H1 (cell line): ENCODE results near the gene MIB1. TPM values are rescaled to one million over a fixed set of nuclear protein-coding genes. Genes with fewer than 3 reads are reported as not detected.

Experiments
- CTCF ChIA-PET: fragments of 300-600 bp; sonication (Branson Sonifier 250); formaldehyde crosslinking; loops from one replicate; lab custom pipeline; 2021; ENCODE audit not compliant: partially characterized antibody; lab: Charles Lee
- POLR2A ChIA-PET: fragments of 300-600 bp; sonication (Branson Sonifier 250); formaldehyde crosslinking; loops from one replicate; lab custom pipeline; 2021; ENCODE audit warnings: inconsistent platforms; ENCODE audit not compliant: partially characterized antibody; lab: Charles Lee
- DNase-seq, 2 experiments: peaks; one replicate each; pipeline versions ENCODE4 v3.0.0 to v3.0.0-alpha.2; 2010 to 2022; ENCODE audit warnings: low spot score in 2 of 2, low read depth in 1 of 2, mixed read lengths in 1 of 2
- FAIRE-seq: peaks from 2 replicates; lab custom pipeline; 2011; peaks lifted over from hg19 to GRCh38; lab: Jason Lieb, UNC
- H2AFZ ChIP-seq: 2 replicates; pipeline ENCODE4 v1.8.1; 2012; ENCODE audit warnings: low read length, inconsistent platforms
- H2AK5ac ChIP-seq: 2 replicates; pipeline ENCODE4 v1.6.1; 2013; ENCODE audit warnings: low read depth, low read length
- H2BK120ac ChIP-seq: replicated peaks from 2 replicates; pipeline ENCODE3; 2013; ENCODE audit warnings: low read depth, low read length, inconsistent platforms
- H2BK12ac ChIP-seq: 2 replicates; pipeline ENCODE4 v1.6.1; 2013; ENCODE audit warnings: low read depth, low read length
- H2BK15ac ChIP-seq: 2 replicates; pipeline ENCODE4 v1.6.1; 2013; ENCODE audit warnings: low read length
- H2BK20ac ChIP-seq: 2 replicates; pipeline ENCODE4 v1.6.1; 2013; ENCODE audit warnings: low read length
- H2BK5ac ChIP-seq: 2 replicates; pipeline ENCODE4 v1.6.1; 2013; ENCODE audit warnings: low read depth, low read length
- H3K14ac ChIP-seq: 2 replicates; pipeline ENCODE4 v1.6.1; 2013; ENCODE audit warnings: inconsistent platforms; ENCODE audit not compliant: insufficient read length
- H3K18ac ChIP-seq: 2 replicates; pipeline ENCODE4 v1.6.1; 2013; ENCODE audit warnings: low read length; ENCODE audit errors: extremely low read depth
- H3K23ac ChIP-seq: 2 replicates; pipeline ENCODE4 v1.6.1; 2013; ENCODE audit warnings: inconsistent platforms; ENCODE audit not compliant: insufficient read length
- H3K23me2 ChIP-seq: 2 replicates; pipeline ENCODE4 v1.6.1; 2013; ENCODE audit warnings: low read depth, low read length
- H3K27ac ChIP-seq: 2 replicates; pipeline ENCODE4 v1.6.1; 2011; ENCODE audit warnings: low read depth, low read length, inconsistent platforms
- H3K27me3 ChIP-seq, 4 experiments: replicated peaks in 1 of 4; 1 replicate in 1 of 4; 2 replicates in 3 of 4; pipeline versions ENCODE4 v1.6.1 to v1.8.1; 2011 to 2013; ENCODE audit warnings: low read length in 3 of 4, mild to moderate bottlenecking in 3 of 4, inconsistent platforms in 2 of 4, mixed read lengths in 2 of 4, moderate library complexity in 1 of 4; ENCODE audit not compliant: control insufficient read depth in 3 of 4, insufficient read depth in 3 of 4; ENCODE audit errors: extremely low read depth in 1 of 4
- H3K36me3 ChIP-seq, 4 experiments: 2 replicates each; pipeline versions ENCODE4 v1.6.1 to v1.8.1; 2011 to 2013; ENCODE audit warnings: mild to moderate bottlenecking in 4 of 4, low read length in 3 of 4, moderate library complexity in 2 of 4, control low read depth in 1 of 4, inconsistent platforms in 1 of 4; ENCODE audit not compliant: insufficient read depth in 4 of 4, control insufficient read depth in 2 of 4
- H3K4ac ChIP-seq: replicated peaks from 2 replicates; pipeline ENCODE3; 2013; ENCODE audit warnings: low read length, low read depth, mixed read lengths, inconsistent platforms; ENCODE audit not compliant: insufficient read length
- H3K4me1 ChIP-seq, 4 experiments: replicated peaks in 1 of 4; 1 replicate in 1 of 4; 2 replicates in 3 of 4; pipeline versions ENCODE4 v1.6.1 to v1.8.1; 2011 to 2013; ENCODE audit warnings: low read length in 3 of 4, inconsistent platforms in 2 of 4, mixed read lengths in 1 of 4; ENCODE audit not compliant: insufficient read depth in 4 of 4, control insufficient read depth in 3 of 4
- H3K4me2 ChIP-seq, 2 experiments: 2 replicates each; pipeline versions ENCODE4 v1.6.1 to v1.8.1; 2011 to 2013; ENCODE audit warnings: low read depth in 2 of 2, low read length in 2 of 2, control low read depth in 1 of 2, inconsistent platforms in 1 of 2, mild to moderate bottlenecking in 1 of 2; ENCODE audit not compliant: insufficient read depth in 1 of 2
- H3K4me3 ChIP-seq, 4 experiments: fragments of 200-600, 300-600 bp in 1 of 4; sonication (generic), shearing (Covaris generic), sonication (Bioruptor Twin) in 1 of 4; 2 replicates each; pipeline versions ENCODE4 v1.5.1 to v1.8.1; 2011 to 2016; ENCODE audit warnings: low read length in 4 of 4, low read depth in 3 of 4, control low read depth in 2 of 4, inconsistent platforms in 2 of 4, mild to moderate bottlenecking in 2 of 4, mixed read lengths in 1 of 4, moderate library complexity in 1 of 4; ENCODE audit not compliant: insufficient read depth in 2 of 4; ENCODE audit errors: extremely low read depth in 1 of 4
- H3K56ac ChIP-seq: replicated peaks from 2 replicates; pipeline ENCODE3; 2013; ENCODE audit warnings: low read depth, mild to moderate bottlenecking, mixed read lengths, low read length, inconsistent platforms; ENCODE audit not compliant: insufficient read length
- H3K79me1 ChIP-seq: 2 replicates; pipeline ENCODE4 v1.6.1; 2013; ENCODE audit warnings: low read depth, low read length, control low read depth
- H3K79me2 ChIP-seq, 2 experiments: 2 replicates each; pipeline versions ENCODE4 v1.6.1 to v1.8.1; 2012 to 2013; ENCODE audit warnings: low read length in 2 of 2, mild to moderate bottlenecking in 2 of 2, inconsistent platforms in 1 of 2; ENCODE audit not compliant: insufficient read depth in 2 of 2, control insufficient read depth in 1 of 2
- H3K9ac ChIP-seq, 4 experiments: replicated peaks in 1 of 4; 1 replicate in 1 of 4; 2 replicates in 3 of 4; pipeline versions ENCODE4 v1.6.1 to v1.8.1; 2011 to 2013; ENCODE audit warnings: low read depth in 3 of 4, low read length in 3 of 4, control low read depth in 2 of 4, mild to moderate bottlenecking in 2 of 4, moderate library complexity in 2 of 4, inconsistent platforms in 1 of 4; ENCODE audit errors: extremely low read depth in 1 of 4
- H3K9me3 ChIP-seq, 2 experiments: 2 replicates each; pipeline versions ENCODE4 v1.6.1 to v1.8.1; 2012 to 2013; ENCODE audit warnings: mild to moderate bottlenecking in 2 of 2, moderate library complexity in 2 of 2, control low read depth in 1 of 2, inconsistent platforms in 1 of 2, low read depth in 1 of 2, low read length in 1 of 2, mixed read lengths in 1 of 2; ENCODE audit not compliant: insufficient read depth in 2 of 2
- H4K20me1 ChIP-seq, 2 experiments: replicated peaks in 1 of 2; 2 replicates each; pipeline versions ENCODE3 to v1.8.1; 2011 to 2013; ENCODE audit warnings: inconsistent platforms in 2 of 2, low read length in 2 of 2, mild to moderate bottlenecking in 1 of 2; ENCODE audit not compliant: insufficient read depth in 2 of 2, control insufficient read depth in 1 of 2
- H4K5ac ChIP-seq: 2 replicates; pipeline ENCODE4 v1.6.1; 2013; ENCODE audit warnings: low read length, low read depth, mixed read lengths, inconsistent platforms; ENCODE audit not compliant: insufficient read length
- H4K8ac ChIP-seq: 2 replicates; pipeline ENCODE4 v1.8.0; 2013; ENCODE audit warnings: mild to moderate bottlenecking, moderate library complexity, low read length, inconsistent platforms; ENCODE audit not compliant: insufficient read depth; ENCODE audit errors: extremely low read depth
- H4K91ac ChIP-seq: replicated peaks from 2 replicates; pipeline ENCODE3; 2013; ENCODE audit warnings: low read length, mixed read lengths, inconsistent platforms; ENCODE audit not compliant: insufficient read length
- ASH2L ChIP-seq: fragments of 200-600, 300-600 bp; sonication (generic); IDR thresholded peaks from one replicate; pipeline ENCODE4 v1.7.1; 2017; ENCODE audit warnings: low read length
- ATF2 ChIP-seq: IDR thresholded peaks from 2 replicates; pipeline ENCODE4 v1.6.1; 2012; ENCODE audit warnings: low read length, inconsistent platforms
- CBX5 ChIP-seq: fragments of 300-800, 300-1000 bp; sonication (generic); IDR thresholded peaks from 2 replicates; pipeline ENCODE4 v1.7.1; 2016; ENCODE audit warnings: antibody characterized with exemption, low read length, low read depth
- CHD1 ChIP-seq: IDR thresholded peaks from 2 replicates; pipeline ENCODE4 v1.6.1; 2012; ENCODE audit warnings: low read depth, low read length, improper control_type of control experiment
- EZH2 ChIP-seq: fragments of 200-600 bp; sonication (generic); IDR thresholded peaks from 2 replicates; pipeline ENCODE4 v1.7.1; 2012; ENCODE audit warnings: low read depth, mild to moderate bottlenecking, moderate library complexity, low read length, inconsistent platforms; ENCODE audit not compliant: severe bottlenecking
- FOSL1 ChIP-seq: IDR thresholded peaks from 2 replicates; pipeline ENCODE4 v1.6.1; 2011; ENCODE audit warnings: mild to moderate bottlenecking, low read depth, low read length, moderate library complexity; ENCODE audit not compliant: insufficient read depth
- GABPA ChIP-seq: IDR thresholded peaks from 2 replicates; pipeline ENCODE4 v1.6.1; 2011; ENCODE audit warnings: mild to moderate bottlenecking, low read length, moderate library complexity, borderline replicate concordance; ENCODE audit not compliant: insufficient read depth
- GTF2F1 ChIP-seq: IDR thresholded peaks from 2 replicates; pipeline ENCODE4 v1.6.1; 2012; ENCODE audit warnings: low read depth, low read length, improper control_type of control experiment, borderline replicate concordance
- JUN ChIP-seq: IDR thresholded peaks from 2 replicates; pipeline ENCODE4 v1.6.1; 2011; ENCODE audit warnings: low read depth, mild to moderate bottlenecking, improper control_type of control experiment, low read length
- POLR2AphosphoS5 ChIP-seq: IDR thresholded peaks from 2 replicates; pipeline ENCODE4 v1.6.1; 2011; ENCODE audit warnings: low read depth, low read length
- RFX5 ChIP-seq: IDR thresholded peaks from 2 replicates; pipeline ENCODE4 v1.6.1; 2011; ENCODE audit warnings: low read depth, low read length, improper control_type of control experiment, borderline replicate concordance
- SAP30 ChIP-seq: fragments of 300-600 bp; sonication (generic); IDR thresholded peaks from 2 replicates; pipeline ENCODE4 v1.7.1; 2012; ENCODE audit warnings: low read length, moderate library complexity, mild to moderate bottlenecking, inconsistent platforms; ENCODE audit not compliant: insufficient read depth, insufficient replicate concordance
- SP2 ChIP-seq: IDR thresholded peaks from 2 replicates; pipeline ENCODE4 v1.6.1; 2012; ENCODE audit warnings: mild to moderate bottlenecking, low read length, inconsistent platforms
- WGBS, 2 experiments: shearing (Covaris generic) in 1 of 2; methylation state at CpG; one replicate each; pipeline versions ENCODE4 v1.1.6 to v1.1.7; 2013 to 2015; ENCODE audit warnings: low lambda C conversion rate in 2 of 2, mixed read lengths in 2 of 2, inconsistent platforms in 1 of 2, low coverage in 1 of 2, missing lambda C conversion rate in 1 of 2; ENCODE audit not compliant: insufficient replicate concordance in 2 of 2, insufficient coverage in 1 of 2, insufficient read length in 1 of 2; ENCODE audit errors: extremely low coverage in 1 of 2, missing lambda C conversion rate in 1 of 2; 5-methylcytosine and 5-hydroxymethylcytosine counted together
- polyA plus RNA-seq, 7 experiments: library from polyadenylated mRNA; depleted of rRNA in 3 of 7; stranded (reverse) in 5 of 7; unstranded in 2 of 7; fragments of >200 nt in 5 of 7; fragments of 200-250 nt in 2 of 7; gene quantifications; 1 replicate in 5 of 7; 2 replicates in 1 of 7; 4 replicates in 1 of 7; pipeline versions ENCODE4 v1.2.1 to v1.2.3, GENCODE V29; 2011 to 2013; ENCODE audit warnings: missing spikeins in 2 of 7, mixed read lengths in 2 of 7
- total RNA-seq: library from RNA; stranded (reverse); fragmentation: NEBNext Ultra II Directional; extraction: Animal tissue kit (Norgen Biotek cat#: 25700); gene quantifications from 2 replicates; pipeline ENCODE4 v1.2.1, GENCODE V29; 2021

The MIB1 gene
- total and polyA plus RNA-seq, 2 of the 8 experiments (the other 6 are each of a cell fraction or from before 2014, with no cell fraction given), result 8.2 to 60.3 TPM

- DNase-seq (no peak), FAIRE-seq (no peak)
- Histone ChIP-seq H3K4ac (no peak overlapping the region), H3K27ac (no peak overlapping the region), H4K8ac (no peak overlapping the region), H3K4me2 (no peak overlapping the region), H4K91ac (no peak overlapping the region), H3K14ac (no peak overlapping the region), H3K23ac (no peak overlapping the region), H2BK20ac (no peak overlapping the region), H2BK120ac (no peak overlapping the region), H2BK12ac (no peak overlapping the region), H3K4me1 (no peaks in the 10 kb centered on the region), H3K36me3 (no peaks in the 10 kb centered on the region; a peak in 1 of 8 replicates), H3K79me1 (no peaks in the 10 kb centered on the region), H3K4me3 (no peak overlapping the region), H3K9me3 (no peaks in the 10 kb centered on the region; a peak in 1 of 4 replicates), H2BK15ac (no peak overlapping the region), H3K79me2 (no peaks in the 10 kb centered on the region), H3K56ac (no peak overlapping the region), H3K27me3 (no peaks in the 10 kb centered on the region), H3K9ac (no peak overlapping the region), H3K18ac (no peak overlapping the region), H2BK5ac (no peak overlapping the region), H3K23me2 (no peaks in the 10 kb centered on the region), H4K20me1 (no peaks in the 10 kb centered on the region), H2AK5ac (no peak overlapping the region), H4K5ac (no peak overlapping the region), H2AFZ (no peak overlapping the region)
- WGBS, 2 experiments, result 85% methylated on average over 2 of the region's 2 CpGs; no CpG with 5 or more reads in 1 of the 2 experiments
- ChIA-PET CTCF (interaction anchor here (0.5 to 1.2 kb wide), 3 partner anchors 11 to 202 kb away, joined by 3 to 4 read pairs (median 3); partner anchors contain the start of gene ABHD3), POLR2A (interaction anchor here (0.9 to 1.4 kb wide), 3 partner anchors 8 to 93 kb away, joined by 3 to 5 read pairs (median 5); partner anchors contain the start of genes ABHD3 and ESCO1)
- TF ChIP-seq JUN, result no peak
- no peak for TF ChIP-seq ATF2
- TF ChIP-seq RFX5, result no peak
- no peak for TF ChIP-seq POLR2AphosphoS5
- no peak for TF ChIP-seq EZH2
- no peak for TF ChIP-seq ASH2L
- no peak for TF ChIP-seq SAP30
- TF ChIP-seq CHD1, result no peak
- no peak for TF ChIP-seq FOSL1
- no peak for TF ChIP-seq GTF2F1
- no peak for TF ChIP-seq SP2
- no peak for TF ChIP-seq CBX5
- TF ChIP-seq GABPA, result no peak
Observed at GRCh38 chr18:21693322-21693721, 47.3 kb upstream of the MIB1 start.
